KBM-7 (cell line): ENCODE results near the gene DLX5.

ENCODE experiments used
- DNase-seq: peaks from one replicate; pipeline ENCODE4 v3.0.0-alpha.2; 2015
- in situ Hi-C: fragments of 300-500 bp; cut with MboI; formaldehyde crosslinking; loops from 2 replicates; pipeline ENCODE4 v1.14.3; 2020; ENCODE audit warnings: low sequenced_read_pairs, low pct_unique_long_range_greater_than_20kb, mixed read lengths

DLX5 gene

DNA sequence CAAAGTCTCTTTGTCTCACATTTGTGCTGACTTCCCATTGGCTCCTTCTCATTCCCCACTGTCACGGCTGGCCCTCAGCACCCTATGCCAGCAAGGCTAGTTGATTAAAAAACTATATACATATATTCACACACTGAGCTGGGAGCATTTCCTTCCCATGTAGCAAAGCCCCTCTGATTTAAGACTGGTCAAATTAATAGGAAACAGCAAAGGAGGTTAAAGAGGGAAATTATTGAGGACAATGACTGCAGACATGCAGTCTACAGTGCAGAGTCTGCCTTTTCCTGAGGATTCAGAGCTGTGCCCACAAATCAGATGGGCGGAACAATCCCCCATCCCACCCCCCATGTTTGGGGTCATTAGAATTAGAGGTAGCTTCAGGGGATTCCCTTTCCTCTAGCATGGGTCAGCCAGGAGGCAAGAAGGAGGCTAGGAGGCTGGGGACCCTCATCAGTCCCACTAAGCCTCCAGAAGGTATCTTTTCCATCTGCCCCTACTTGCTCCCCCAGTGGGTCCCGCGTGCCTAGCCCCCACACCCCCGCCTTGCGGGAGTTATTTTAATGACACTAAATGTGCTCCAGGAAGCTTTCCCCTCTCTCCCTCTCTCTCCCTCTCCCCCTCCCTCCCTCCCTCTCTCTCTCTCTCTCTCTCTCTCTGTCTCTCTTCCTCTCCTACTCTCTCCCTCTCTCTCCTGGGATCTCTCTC, 29.1 kb downstream of the DLX5 start:
- in situ Hi-C loops, result no loop called here
- no peak for DNase-seq

DNA sequence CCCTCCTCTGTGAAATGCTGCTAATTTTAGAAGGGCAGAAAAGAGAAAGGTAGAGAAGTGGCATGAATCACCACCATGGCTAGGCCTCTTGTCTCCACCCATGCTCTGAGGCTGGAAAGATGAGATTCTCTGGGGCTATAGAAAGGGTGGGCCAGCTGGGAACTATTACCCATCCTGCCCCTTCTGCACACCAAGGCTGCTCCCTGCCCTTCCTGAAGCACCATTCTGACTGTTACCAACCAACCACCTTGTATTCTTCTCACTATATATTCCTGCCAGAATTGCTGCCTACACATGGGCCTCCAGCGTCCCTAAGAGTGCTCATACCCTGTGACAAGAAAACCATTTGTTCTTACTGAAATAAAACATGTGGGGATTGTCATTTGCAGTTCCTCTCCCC, 30.7 kb downstream of the DLX5 start:
- DNase-seq, result no peak
- in situ Hi-C loops, result no loop called here

DNA sequence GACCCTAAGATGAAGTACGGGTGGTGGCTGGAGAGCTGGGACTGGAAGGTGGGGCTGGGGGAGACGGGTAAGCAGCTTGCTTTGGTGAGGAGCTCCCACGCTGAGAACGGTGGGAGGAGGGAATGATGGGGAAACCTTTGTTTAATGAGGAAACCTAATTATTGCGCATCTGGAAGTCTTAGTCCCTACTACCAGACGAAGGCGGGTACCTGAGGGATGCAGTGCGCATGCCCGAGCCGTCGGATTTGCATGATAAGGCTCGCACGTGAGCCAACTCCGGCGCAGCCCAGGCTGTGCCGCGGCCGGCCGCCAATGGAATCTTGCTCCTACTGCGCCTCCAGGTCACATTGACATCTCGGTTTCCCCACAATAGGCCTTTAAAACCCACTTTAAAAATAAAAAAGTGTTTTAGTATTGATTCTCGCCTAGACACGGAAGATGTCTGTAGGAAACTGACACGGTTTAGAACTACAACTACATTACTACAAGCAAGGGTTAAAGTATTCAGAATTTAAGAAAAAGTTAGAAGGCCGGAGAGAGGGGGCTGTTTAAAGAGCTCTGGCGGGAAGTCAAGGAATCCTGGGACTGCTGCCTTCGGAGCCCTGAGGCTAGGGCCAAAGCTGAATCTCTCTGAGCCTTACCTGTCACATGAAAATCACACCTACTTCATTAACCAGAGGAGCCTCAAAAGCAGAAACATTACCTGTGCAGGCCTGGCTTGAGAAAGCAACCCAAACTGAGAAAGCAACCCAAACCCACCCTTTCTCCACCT, 31.4 kb downstream of the DLX5 start:
- in situ Hi-C loops, result no loop called here
- DNase-seq, result no peak

DNA sequence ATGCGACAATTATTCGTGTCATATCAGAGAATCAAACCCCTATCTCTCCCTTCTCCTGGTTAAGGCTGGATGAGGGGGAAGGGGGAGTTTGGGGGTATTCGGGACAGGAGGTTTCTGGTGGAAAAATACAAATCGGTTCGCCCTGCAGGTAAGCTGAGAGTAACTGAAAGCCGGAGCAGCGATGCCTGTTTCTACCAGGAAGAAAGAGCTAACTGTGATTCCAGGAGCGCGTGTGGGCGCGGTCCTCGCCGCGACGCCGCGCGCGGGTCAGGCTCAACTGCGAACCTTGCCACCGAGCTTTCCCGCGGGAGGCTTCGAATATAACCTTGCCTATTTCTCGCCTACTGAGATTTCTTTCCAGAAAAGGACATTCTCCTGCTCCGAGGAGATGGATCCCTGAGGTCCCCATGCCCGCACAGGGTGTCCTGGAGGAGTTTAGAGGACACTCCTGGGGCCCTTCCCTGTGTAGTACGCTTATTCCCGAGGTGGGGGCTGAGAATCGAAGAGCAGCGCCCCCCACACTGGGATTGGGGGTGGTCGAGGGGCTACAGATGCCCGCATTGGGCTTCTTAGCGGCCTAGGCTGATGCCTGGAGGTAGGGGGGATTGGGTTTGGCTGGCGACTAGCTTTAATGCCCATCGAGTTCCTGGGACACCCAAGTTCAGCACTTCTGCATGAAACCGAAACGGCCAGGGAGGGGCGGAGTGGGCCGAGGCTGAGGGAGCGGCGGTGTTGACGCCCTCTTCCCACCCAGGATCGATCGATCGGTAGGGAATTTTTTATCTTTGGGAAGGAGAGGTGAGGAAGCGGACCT, 32.2 kb downstream of the DLX5 start:
- DNase-seq, result no peak
- in situ Hi-C loops, result no loop called here

DNA sequence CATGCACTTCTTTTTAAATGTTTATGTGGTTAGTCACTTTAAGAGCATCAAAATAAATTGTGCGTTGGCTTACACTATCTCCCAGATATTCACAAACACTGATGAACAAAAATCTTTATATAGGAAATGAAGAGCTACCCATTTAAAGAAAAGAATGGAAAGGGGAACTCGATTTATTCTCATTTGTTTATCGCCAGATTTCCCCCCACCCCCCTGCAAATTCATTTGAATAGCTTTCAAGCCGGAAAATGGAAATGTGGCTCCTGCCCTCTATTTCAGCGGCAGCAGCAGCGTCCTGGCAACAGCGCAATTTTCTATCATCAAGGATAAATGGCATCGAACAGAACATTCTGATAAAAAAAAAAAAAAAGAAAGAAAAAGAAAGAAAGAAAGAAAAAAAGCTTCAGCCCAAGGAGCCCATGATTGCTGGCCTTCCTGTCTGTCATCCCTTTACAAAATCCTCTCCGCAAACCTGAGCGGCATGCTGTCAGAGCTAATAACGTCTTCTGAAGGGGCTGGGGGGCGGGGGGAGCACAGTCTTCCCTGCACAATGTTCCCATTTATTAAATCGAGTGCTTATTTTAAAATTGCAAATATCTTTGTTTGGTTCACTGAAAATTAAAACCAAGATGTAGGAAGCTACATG, 33.0 kb downstream of the DLX5 start:
- in situ Hi-C loops, result no loop called here

DNA sequence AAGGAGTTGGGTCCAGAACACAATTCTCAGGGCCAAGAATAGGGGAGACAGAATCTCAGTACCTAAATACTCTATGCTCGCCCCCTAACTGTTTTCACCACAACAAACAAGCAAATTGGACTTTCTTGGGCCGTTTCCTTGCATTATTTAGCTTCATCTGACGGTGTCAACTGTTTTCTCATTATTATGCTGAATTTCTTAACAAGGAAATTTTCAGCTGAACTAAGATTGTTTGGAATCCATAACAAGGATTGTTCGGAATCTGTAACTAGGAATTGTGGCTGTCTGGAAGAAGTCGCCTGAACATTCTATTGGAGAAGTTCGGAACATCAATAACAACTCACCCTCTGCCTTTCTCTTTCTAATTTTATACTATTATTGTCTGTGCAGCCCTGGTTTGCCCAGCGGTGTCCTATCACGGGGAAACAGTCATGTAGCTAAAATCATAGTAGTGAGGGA, 34.7 kb downstream of the DLX5 start:
- in situ Hi-C loops, result no loop called here
- DNase-seq, result no peak

More for the DNA sequence above, 33.0 kb downstream of the DLX5 start:
- DNase-seq, result no peak

DNA sequence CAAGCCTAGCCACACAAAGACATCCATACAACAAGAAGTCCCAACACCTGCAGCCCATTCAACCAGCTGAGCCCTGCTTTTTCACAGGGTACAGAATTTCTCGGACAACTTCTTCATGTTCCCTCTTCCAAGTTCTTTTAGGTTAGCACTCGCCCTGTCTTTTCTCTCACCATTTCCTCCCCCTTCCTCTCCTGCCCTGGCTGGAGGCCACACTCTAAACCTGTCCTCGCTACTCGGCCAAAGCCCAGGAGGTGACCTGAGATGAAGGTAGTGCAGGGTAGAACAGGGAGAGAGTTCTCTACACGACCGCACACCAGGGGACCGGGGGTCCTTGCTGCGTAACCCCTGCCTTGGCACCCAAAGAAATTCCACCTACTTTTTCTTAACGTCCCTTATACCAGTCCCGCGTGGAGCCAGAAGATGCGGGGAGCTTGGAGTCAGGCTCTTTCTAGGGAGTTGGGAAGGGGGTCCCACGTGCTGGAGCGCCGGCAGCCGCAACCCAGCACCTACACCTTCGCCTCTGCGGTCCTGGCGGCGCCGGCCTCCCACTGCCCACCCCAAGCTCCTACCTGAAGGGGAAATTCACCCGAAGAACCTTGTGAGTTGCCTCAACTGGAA, 35.3 kb downstream of the DLX5 start:
- in situ Hi-C loops, result no loop called here
- DNase-seq, result no peak

DNA sequence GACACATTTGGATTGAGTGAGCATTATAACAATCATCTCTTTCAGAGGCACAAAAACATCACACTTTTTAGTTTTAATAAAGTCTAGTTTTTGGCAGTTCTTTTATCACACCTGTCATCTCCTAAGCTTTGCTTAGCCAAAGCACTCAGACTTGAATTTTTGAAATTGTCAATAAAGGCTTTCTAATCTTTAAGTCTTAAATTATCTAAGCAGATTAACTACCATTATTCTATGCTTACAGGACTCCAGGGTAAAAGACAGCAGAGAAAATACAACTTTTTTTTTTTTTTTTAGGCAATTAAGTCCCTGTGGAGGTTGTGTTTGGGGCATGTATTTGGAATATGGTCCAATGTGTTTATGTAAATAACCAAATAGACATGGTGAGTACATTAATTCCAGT, 36.9 kb downstream of the DLX5 start:
- in situ Hi-C loops, result no loop called here

DNA sequence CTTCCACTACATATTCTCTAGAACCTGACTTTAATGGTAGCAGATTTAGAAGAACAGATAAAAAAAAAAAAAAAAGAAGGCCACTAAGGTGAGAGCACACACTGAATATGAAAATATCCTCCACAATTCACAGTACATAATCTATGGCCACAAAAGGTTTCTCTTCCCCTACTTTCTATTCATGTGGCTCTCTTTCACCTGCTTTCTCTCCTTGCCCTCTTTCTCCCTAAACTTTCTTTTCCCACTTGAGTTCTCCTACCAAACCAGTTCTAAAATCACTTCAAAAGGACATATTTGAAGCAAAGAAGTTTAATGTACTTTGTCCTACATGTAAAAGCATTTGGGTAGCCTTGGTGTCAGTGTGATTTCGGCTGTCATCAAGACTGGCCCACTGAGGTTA, 37.7 kb downstream of the DLX5 start:
- in situ Hi-C loops, result no loop called here
- no peak for DNase-seq

More for the DNA sequence above, 36.9 kb downstream of the DLX5 start:
- DNase-seq, result no peak

DNA sequence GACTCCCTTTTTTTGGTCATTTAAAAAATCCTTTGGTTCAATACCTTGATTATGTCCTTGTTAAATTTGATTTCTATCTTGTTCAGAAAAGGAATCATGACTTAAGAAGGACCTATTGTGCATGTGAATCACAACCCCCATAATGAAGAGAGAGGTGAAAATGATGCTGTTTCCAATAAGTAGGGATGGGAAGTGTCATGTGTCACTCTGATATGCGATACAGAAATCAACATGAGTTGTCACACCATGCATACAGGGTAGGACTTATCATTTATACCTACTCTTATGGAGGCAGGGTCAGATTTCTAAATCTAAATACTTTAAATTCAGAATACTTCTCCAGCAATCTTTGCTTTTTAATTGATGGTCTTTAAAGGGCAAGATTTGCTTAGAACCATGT, 38.6 kb downstream of the DLX5 start:
- no peak for DNase-seq
- in situ Hi-C loops, result no loop called here

DNA sequence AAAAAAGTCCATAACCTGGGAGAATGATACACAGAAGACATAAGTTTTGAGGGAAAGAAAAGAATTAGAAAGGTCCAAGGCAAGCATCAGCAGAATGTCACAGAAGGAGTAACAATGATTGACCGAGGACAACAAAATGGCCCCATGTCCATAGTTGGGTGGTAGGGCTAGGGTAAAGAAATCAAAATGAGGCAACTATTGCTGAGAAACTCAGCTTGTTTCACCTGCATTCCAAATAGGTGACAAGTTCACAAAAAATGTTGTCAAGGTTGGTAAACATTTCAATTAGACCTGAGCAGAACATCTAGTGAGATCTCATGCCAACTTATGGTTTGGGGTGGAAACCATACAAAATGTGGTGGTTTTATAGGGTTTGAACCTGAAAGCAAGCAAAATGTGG, 42.0 kb downstream of the DLX5 start:
- in situ Hi-C loops, result no loop called here
- no peak for DNase-seq

DNA sequence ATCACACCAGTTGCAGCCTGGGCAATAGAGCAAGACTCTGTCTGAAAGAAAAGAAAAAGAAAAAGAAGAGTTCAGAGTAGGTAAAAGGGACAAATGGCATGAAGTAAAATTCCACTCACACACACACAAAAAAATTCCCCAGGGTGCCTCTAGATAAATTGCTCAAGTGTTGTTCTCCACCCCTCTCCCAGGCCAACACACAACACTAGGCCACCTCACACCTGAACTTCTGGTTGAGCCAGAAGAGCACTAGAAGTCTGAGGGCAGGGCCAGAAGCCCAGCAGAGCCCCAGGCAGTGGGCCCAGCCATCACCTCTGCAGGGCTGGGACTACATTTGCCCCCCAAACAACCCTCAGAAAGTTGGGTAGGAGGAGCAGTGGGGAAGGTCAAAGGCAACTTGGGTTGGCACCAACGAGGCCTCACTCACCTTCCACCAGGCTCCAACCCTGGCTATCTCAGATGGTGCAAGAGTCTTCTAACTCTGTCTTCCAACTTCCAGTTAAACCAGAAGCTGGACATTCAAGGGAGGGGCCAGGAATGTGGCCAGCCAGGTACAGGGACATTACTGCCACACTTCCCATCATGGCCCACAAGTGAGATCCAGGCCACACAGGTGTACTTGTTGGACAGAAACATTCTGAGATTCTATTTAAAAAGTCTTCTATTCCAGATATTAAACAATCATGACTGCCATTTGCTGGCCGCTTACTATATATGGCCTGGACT, 44.9 kb downstream of the DLX5 start:
- no peak for DNase-seq
- in situ Hi-C loops, result no loop called here

DNA sequence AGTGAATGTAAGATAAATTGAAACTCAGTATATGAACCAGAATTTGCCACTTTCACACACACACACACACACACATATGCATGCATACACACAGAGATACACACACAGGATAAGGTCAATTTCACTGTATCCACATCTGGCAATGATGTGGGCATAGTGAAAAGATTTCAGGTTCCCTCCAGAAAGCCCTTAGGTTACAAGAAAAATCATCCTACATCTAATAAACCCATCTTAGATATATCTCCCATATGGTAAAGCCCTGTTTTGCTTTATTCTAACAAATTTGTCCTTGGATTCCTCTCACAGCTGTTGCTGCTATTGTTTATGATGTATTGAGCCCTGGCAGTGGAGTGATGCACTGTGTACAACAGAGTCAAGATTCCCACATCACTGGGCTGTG, 47.2 kb downstream of the DLX5 start:
- no peak for DNase-seq
- in situ Hi-C loops, result no loop called here

DNA sequence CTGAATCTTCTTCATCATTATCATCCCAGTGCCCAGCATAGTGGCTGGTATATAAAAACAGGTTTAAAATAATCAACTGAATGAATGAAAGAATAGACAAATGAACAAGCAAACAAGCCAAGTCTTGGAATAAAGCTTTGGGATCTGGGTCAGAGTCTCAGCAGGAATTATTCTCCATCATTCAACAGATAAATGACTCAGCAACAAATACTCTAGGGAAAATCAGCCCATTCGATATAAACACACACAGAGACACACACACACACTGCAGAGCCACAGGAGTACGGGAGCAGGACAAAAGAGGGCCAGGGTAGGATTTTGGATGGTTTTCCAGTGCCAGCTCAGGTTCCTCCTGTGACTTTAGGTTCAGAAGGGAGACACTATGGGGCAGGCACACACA, 48.5 kb downstream of the DLX5 start:
- in situ Hi-C loops, result no loop called here
- no peak for DNase-seq

DNA sequence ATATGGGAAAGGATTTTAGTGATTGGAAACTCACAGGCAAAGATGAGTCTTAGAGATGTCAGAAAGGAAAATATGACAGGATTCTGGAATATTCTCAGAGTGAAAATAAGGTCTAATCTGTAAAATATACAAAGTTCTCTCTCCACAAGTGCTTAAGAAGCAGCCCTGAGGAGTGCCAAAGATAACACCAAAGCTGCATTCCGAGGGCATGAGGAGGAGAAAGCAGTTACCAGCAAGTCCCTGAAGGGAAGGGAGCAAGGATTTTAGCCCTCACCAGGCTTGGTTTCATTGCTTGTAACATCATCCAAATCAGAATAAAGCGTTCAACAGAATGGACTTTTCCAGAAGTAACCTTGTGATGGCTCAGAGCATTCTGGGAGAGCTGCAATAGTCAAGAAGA, 50.6 kb downstream of the DLX5 start:
- no peak for DNase-seq

DNA sequence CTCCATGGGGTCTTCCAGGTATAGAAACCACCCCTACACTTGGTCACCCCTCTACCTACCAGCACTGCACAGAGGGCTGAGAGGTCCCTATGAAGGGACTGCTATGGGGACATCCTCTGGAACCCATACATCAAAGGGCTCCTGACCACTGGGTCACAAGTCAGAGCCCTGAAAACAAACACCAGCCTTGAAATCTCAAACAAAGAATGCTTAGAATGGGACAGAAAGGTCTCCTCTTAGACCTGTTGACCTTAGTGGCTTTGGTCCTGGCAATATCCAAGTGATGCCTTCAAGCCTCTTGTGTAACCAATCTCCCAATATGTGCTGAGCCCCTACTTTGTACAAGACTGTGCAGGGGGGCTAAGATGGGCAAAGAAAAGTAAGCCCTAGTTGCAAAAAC, 53.9 kb downstream of the DLX5 start:
- DNase-seq, result no peak
- in situ Hi-C loops, result no loop called here

More for the DNA sequence above, 50.6 kb downstream of the DLX5 start:
- in situ Hi-C loops, result no loop called here
